ENCODE measurements around the gene KCNK1.

Gene KCNK1

DNA sequence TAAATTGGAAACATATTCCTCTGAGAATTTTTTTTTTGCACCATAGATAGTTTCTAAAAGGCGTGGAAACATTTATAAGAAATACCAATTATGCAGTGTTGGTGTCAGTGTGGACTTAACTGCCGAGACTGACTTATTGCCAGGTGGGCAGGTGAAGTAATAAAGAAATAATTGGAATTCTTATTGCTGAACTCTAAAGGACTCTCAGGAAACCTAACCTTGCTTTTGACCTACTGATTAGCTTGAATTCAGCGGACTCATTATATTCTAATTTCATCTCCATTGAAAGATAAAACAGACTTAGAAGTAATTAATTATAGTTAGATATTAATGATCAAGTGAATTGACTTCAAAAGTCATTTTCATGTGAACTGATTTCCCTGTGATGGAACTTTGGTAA lies 26.3 kb downstream of the KCNK1 start:
- DNase-seq: no peak

DNA sequence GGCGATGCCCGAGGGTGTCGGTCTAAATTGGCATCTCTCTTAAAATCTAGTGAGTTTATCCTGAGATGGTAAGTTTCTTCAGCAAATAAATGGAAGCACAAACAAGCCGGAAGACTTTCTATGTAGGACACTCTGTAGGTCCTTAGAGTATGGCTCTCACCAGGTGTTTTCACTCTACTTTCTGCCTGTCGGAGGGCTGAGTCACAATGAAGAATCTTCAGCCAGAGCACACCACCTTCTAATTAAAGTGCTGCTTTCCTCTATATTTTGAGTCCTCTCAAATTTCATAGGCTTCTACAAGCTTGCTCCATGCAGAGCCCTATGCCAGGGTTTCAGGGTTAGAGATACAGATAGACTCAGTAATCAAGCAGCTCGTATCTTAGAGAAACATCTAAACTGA lies 27.1 kb downstream of the KCNK1 start:
- no peak for DNase-seq

DNA sequence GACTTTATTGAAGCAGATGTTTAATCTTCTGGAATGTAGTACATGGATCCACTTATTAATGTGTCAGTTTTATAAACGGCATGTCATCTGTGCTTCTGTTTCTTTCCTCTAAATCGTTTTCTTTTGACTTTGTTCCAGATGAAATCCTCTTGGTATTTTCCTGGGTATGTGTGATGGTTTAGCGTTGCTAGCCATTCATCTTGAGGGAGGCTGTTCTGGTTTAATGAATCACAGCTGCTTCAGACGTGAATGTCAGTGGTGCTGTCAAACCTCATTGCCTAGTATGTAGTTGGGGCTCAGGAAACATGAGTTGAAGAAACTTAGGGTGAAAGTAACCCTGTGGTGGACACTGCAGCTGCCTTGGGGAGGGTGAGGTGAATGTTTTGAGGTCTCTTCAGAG lies 33.2 kb downstream of the KCNK1 start:
- DNase-seq: no peak

DNA sequence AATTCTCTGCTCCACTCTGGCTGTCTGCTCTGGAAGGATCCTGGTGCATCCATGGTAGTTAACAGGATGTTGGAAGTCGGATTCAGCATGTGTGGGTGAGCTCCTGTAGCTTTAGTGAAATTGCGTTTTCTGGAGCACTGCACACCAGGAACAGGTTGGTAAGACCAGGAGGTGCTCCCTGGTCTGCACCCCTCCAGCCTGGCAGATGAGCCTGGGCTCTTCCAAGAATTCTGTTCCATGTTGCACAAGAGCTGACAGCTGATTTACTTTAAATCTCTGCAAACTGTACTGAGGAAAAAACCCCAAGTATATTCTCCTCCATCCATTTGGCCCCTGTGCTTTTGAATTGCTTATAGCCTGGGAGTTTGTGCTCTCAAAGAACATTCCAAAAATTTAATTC lies 33.7 kb downstream of the KCNK1 start:
- DNase-seq: no peak

DNA sequence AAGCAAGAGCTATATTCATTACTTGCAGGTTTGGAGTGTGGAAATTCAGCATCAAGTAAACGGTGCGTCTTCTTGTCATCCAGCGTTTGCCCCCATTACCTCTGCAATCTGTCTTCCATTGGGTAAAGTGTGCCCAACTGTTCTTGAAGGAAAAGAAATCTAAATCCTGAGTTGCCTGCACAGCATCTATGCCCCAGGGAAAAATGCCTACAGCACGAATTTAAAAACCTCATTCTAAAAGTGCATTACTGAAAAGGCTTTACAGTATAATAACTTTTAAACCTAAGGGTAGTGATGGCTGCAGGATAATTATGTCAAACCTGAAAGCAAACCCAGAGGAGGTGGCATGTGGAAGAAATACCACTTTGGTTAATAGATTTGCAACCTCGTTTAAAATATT lies 37.2 kb downstream of the KCNK1 start:
- no peak for DNase-seq

DNA sequence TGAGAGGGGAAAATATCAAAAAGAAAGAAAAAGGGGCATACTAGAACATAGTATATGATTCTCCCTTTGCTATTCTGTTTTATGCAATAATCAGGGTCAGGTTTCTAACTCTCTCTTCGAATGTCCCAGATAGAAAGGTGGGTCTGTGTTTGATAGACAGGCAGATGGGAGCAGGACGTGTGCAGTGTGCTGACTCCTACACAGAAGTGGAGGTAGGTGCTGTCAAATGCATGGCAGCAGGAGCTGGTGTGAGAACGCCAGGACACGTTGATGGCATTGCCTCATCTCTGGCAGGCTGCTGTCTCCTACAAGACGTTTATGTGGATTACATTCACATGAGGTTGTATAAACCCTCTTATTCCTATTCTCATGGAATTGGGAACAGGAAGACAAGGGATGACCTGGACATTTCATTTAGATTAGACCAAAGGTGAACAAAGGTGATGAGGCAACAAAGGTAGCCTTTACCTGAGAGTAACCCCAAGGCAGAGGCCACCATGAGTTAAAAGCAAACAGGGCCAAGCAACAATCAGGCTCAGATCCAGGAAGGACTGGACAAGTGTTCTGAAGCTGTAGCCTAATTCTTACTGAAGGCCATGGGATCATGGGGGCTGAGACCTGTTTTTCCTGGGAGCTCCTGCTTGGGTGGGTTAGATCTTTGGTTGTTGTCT lies 37.8 kb downstream of the KCNK1 start:
- DNase-seq: no peak

DNA sequence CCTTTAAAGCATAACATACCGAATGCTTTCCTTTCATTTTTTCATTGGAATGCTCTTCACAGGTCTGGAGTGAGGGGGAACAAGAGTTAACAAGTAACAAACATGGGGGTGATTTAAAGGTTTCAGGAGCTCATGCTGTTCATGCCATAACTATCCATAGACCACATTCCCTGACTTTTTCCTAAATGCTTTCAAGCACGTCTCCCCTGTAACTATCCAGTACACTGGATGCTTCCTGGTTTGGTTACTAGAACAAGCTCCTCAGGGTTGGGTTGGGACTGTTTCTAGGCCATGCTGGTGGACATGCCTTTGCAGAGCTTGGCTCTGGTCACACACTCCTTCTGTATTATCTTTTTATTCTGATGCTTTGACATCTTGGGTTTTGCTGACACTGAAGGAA lies 38.6 kb downstream of the KCNK1 start:
- DNase-seq: no peak

DNA sequence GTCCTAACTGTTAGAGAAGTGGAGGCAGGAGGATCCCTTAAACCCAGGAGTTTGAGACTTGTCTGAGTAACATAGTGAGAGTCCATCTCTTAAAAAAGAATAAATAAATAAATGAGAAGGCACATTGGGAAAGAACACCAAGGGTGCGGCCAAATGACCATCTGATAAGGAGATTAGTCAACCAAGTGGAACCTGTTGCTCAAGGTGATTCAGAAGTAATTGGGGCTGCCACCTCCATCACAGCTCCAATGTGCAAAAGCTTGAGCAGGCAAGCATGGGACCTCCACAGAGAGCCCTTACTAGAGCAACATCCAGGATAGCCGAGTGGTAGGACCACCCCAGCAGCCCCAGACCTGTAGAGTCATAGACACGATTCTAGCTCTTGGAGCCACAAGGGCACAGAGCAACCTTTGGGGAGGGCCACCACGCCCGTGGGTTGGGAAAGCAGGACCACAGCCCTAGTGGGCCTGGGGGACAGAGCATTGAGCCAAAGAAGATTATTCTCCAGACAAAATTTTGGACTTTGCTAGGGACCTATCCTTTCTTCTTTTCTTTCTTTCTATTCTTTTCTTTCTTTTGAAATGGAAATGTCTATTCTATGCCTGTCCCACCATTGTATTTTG lies 40.9 kb downstream of the KCNK1 start:
- DNase-seq: no peak

DNA sequence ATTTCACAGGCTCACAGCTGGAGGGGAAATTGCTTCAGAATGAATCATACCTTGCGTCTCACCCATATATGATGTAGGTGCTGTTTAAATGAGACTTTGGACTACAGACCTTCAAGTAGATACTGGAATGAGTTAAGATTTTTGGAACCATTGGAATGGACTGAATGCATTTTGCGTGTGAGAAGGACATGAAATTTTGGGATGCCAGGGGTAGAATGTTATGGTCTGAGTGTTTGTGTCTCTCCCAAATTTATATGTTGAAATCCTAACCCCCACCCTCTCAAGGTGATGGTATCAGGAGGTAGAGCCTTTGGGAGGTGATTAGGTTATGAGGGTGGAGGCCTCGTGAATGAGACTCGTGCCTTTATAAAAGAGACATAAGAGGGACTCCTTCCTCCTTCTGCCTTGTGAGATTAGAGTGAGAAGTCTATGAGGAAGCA lies 41.4 kb downstream of the KCNK1 start:
- DNase-seq: no peak

DNA sequence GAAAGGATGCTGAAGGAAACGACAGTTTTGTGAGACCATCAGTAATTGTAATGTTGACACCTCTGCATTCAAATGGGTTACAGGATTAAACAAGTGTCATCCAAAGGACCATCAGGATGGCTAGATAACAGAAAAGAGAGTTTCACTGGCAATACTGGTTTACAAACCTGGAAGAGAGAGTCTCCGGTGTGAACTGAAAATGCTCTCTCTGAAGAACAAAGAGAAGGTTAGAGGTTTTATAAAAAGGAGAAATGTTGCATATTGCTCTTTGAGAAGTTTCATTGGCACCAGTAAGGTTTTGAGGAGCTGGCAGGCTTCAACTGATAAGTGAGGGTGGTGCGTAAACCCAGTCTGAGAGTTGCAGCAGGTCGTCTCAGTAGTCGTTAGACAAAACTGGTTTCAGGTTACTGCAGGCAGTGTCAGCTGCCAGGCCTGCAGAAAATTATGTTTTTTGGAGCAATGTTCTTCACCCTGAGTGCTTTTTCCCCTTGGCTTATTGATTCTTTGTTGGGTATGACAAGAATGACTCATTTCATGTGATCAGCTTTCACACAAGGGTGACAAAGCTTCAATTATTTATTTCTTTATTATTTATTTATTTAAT lies 42.2 kb downstream of the KCNK1 start:
- DNase-seq: no peak

DNA sequence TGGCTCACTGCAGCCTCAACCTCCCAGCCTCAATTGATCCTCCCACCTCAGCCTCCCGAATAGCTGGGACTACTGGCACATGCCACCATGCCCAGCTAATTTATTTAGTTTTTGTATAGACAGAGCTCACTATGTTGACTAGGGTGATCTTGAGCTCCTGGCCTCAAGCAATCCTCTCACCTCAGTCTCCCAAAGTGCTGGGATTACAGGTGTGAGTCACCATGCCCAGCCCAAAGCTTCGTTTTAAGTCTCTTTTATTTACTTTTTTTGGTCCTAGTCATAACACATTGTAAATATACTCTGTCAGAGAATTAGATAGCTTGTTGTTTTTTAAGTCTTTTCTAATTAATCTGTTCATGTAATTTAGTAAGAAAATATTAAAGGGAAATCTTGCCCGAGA lies 42.8 kb downstream of the KCNK1 start:
- DNase-seq: no peak

DNA sequence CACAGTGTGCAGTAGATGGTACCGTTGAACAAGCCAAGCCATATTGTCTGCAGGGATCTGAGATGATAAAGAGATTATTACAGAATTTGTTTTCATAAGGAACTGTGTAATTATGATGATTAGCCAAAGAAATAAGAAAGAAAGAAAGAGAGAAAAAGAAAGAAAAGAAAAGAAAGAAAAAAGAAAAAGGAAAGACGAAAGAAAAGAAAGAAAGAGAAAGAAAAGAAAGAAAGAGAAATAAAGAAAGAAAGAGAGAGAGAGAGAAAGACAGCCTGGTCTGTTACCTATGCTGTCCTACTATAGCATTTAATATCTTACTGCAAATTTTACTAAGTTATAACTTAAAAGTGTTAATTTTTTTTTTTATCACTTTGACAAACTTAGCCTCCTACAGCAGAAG lies 43.6 kb downstream of the KCNK1 start:
- no peak for DNase-seq

DNA sequence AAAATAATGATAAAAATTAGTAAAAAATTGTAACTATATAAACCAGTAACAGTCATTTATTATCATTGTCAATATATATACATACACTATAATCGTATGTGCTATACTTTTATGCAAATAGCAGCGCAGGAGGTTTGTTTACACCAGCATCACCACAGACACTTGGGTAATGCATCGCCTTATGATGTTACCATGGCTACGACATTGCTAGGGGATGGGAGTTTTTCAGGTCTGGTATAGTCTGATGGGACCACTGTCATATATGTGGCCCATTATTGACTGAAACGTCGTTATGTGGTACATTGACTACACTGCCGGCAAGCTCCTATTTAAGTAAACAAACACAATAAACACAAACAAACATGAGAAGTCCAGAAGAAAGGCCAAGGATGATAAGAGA lies 45.6 kb downstream of the KCNK1 start:
- no peak for DNase-seq

DNA sequence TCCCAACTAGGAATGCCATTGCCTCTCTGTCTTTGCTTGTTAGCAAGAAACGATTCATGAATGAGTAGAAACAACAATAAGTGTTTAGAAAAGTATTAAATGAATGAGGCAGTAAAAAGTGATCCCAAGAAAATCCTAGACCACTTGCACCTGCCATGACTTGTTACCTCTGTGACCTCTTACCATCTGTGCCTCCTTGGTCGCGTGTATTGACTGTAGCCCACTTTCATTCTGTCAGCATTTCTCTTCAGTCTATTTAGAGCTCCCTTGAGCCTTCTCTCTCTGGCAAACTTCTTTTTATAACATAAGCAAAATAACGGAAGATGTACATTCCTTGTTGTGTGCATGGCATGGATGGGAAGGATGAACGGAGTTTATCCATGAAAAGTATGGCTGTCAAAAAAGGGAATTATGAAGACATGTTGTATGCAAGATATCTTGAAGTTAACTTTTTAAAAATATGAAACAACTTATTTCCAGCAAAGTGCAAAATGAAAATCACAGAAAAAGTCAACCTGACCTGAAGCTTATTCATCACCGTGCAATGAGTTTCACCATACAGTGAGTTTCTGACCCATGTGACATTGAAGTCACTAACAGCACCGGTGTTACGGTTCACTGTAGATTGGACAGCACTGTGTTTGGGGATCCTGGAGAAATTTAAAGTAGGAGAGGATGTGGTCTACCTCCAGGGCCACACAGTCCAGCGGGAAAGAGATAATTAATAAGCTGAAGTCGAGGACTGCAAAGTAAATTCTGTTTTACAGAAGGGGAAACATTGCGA lies 47.7 kb downstream of the KCNK1 start:
- no peak for DNase-seq

DNA sequence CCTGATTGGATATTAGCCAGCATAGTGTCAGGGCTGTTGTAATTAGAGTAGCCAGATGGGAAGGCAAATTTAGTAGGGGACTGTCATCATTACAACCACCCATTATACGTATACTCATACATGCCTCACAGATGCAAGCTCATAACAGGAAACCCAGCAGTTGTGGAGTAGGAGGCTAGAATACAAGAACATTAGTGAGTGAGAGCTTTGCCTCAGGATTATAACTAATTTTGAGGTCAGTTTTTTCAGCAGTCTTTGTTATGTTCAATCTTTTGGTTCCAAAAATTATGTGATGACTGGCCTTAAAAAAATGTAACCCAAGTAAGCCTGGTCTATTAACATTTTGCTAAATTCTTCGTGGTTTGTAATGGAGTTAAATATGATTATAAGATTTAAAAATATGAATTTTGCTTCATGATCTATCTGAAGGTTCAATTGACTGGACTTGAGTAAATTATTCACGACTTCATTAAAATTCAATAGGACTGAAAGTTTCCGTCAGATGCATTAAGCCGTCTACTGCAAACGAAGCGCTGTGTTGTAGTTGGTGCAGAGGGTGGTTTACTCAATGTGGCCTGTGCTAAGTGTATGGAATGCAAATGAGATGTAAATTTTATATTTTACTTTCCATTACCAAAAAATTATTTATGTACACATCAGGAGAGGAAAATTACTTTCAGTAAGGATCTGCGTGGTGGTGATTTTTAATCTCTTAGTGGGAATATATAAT lies 48.8 kb downstream of the KCNK1 start:
- no peak for DNase-seq

DNA sequence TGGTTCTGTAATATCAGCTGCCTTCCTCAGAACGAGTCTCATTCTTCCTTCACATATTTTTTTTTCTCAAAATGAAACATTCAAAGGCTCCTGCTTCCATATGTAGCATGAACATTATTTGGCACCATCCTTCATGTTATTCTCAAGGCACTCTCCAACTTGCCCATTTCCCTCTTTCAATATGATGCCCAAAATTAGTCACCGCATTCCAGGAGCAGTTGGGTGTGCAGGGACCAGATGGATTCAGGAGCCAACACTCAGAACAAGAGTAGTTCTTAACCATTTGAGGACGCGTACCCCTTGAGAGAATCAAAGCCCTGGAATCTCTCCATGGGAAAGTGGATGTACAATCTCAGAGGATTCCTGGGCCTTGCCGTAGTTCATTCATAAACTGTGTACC lies 50.3 kb downstream of the KCNK1 start:
- DNase-seq: no peak

DNA sequence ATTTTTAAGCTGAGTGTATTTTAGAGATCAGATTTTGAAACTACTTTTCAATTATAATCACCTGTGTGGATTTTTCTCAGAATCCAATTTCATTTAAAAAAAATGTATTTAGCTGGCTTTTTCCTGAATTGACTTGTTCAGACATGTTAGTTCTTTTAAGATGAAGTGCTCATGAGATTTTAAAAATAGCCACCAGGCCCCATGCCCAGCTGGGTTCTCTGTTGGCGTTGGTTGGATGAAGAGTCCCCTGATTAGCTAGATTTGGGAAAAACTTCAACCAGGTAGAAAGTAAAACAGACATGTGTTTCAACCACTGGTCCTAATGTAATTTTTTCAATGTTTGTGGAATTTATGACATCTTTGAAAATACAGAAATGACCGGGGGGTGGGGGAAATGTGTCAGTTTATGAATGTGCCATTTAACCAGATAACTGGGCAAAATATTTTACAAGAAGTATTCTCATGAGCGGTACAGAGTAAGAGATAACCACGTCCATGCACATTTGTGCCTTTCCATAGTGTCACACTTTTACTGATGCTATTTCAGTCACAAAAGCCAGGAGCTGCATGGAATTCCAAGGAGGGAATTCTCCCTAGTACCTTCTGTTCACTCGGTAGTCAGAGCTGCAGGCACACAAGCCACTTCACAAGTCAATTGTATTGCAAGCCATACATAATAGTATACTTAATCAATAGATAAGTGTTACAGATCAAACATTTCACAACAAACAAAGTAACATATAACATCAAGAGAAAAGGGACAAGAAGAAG lies 51.1 kb downstream of the KCNK1 start:
- DNase-seq: no peak

DNA sequence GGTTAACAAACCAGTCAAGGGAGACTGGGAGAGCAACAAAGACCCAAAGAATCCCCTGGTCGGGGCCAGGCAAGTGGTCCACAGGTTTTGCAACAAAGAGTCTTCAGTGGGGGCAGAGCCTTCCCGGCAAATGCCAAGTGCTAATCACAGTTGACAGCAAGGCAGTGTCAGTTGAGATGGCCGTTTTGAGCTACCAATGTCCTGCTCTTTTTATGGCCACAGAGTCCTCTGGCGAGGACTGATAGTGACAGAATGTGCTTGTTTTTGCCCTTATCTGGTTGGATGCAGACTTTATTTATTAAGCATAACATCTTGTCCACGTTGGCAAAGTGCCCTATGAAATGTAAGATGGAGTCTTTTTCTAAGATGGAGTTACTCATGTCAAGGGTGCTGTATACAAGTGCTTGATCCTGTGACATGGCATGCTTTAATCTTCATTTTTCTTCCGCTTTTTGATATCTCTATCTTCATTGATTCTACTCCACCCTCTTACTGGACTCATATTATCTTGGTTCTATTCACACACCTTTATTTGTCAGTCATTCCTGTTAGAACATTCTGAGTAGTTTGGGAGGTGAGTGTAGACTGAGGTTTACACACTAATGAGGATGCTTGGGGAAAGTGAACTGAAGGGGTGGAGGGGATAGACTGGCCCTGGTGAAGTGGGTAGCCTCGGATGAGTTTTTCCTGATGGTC lies 51.8 kb downstream of the KCNK1 start:
- DNase-seq: no peak

DNA sequence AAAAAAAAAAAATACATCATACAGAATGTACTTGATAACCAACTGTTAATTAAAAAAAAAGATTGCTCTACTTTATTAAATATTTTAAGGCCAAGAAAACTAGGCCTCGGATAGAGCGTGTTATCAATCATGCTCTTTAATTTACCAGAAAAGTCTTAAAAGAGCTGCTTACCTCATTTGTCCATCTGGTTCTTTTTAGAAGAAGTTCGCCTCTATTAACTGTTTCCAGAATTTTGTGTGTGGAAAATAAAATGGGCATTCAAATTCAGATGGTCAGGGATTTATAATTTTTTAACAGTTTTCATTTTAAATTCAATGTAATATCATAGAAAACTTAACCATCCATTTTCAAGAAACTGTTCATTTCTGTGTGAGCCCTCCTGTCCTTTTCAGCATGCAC lies 53.8 kb downstream of the KCNK1 start:
- no peak for DNase-seq

DNA sequence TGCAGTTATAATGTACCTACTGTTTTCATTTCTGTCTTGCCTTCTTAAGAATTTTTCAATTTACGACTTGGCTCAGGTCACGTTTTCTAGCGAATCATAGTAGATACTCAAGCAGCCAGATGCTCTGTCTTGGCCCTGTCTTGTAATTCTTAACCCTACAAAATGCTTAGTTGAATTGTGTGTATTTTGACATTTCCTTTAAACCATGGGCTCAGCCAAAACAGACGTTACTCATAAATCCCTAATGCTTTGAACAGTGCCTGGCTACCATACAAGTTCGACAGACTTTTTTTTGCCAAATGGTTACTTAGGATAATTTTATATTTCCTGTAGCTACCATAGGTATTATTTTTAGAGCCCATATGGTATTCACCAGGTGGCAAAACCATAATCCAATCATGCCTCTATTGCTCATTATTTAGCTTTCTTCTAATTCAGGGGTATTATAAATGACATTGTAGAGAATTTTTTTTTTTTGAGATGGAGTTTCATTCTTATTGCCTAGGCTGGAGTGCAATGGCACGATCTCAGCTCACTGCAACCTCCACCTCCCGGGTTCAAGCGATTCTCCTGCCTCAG lies 54.3 kb downstream of the KCNK1 start:
- DNase-seq: no peak

DNA sequence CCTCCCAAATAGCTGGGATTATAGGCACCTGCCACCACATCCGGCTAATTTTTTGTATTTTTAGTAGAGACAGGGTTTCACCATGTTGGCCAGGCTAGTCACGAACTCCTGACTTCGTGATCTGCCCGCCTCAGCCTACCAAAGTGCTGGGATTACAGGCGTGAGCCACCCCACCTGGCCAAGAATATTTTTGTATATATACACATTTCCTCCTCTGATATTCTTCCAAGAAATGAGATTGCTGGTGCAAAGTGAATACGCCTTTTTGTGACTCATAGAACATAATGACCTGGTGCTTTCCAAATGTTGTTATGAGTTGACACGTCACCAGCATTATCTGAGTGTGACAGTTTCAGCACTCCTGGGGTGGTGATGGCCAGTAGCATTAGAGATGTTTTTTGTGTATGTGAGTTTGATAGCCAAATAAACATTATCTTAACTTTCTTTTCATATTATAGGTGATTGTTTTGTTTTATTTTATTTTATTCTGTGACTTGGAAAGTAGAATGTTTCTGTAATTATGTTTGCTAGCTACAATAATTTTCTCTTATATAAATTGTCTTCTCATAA lies 54.9 kb downstream of the KCNK1 start:
- no peak for DNase-seq
